Mesendoderm (in vitro differentiated cells): ENCODE results near the gene TCF7L1.

ENCODE experiments used
- DNase-seq: peaks from one replicate; pipeline ENCODE4 v3.0.0; 2013
- H2AK5ac ChIP-seq: 2 replicates; pipeline ENCODE4 v1.6.1; 2013; ENCODE audit warnings: low read length, inconsistent platforms
- H2BK120ac ChIP-seq: 2 replicates; pipeline ENCODE4 v1.6.1; 2013; ENCODE audit warnings: low read depth, mild to moderate bottlenecking, low read length, moderate library complexity, mixed read lengths
- H2BK15ac ChIP-seq: replicated peaks from 2 replicates; pipeline ENCODE4 v1.6.1; 2013; ENCODE audit warnings: low read depth, mild to moderate bottlenecking, moderate library complexity
- H2BK5ac ChIP-seq: 2 replicates; pipeline ENCODE4 v1.6.1; 2013; ENCODE audit warnings: low read length, inconsistent platforms
- H3K18ac ChIP-seq: 2 replicates; pipeline ENCODE4 v1.6.1; 2013; ENCODE audit warnings: mild to moderate bottlenecking, low read length, mixed read lengths
- H3K23ac ChIP-seq: one replicate; pipeline ENCODE4 v1.6.1; 2013; ENCODE audit warnings: low read length
- H3K27ac ChIP-seq: 2 replicates; pipeline ENCODE4 v1.5.1; 2013; ENCODE audit warnings: low read depth, mild to moderate bottlenecking, inconsistent platforms, low read length, moderate library complexity
- H3K27me3 ChIP-seq: 2 replicates; pipeline ENCODE4 v1.6.1; 2013; ENCODE audit warnings: low read length, control low read depth, mild to moderate bottlenecking, inconsistent platforms; ENCODE audit not compliant: insufficient read depth, poor library complexity
- H3K36me3 ChIP-seq: 2 replicates; pipeline ENCODE4 v1.6.1; 2013; ENCODE audit warnings: low read length, inconsistent platforms; ENCODE audit not compliant: control insufficient read depth, insufficient read depth
- H3K4ac ChIP-seq: one replicate; pipeline ENCODE4 v1.6.1; 2013; ENCODE audit warnings: low read depth, mild to moderate bottlenecking, low read length, moderate library complexity
- H3K4me1 ChIP-seq: 2 replicates; pipeline ENCODE4 v1.6.1; 2013; ENCODE audit warnings: low read depth, low read length, inconsistent platforms; ENCODE audit not compliant: control insufficient read depth
- H3K4me2 ChIP-seq: 2 replicates; pipeline ENCODE4 v1.6.1; 2013; ENCODE audit warnings: low read length
- H3K4me3 ChIP-seq: 2 replicates; pipeline ENCODE4 v1.5.1; 2013; ENCODE audit warnings: mild to moderate bottlenecking, low read length
- H3K56ac ChIP-seq: one replicate; pipeline ENCODE4 v1.6.1; 2013; ENCODE audit warnings: low read length
- H3K79me1 ChIP-seq: 2 replicates; pipeline ENCODE4 v1.6.1; 2013; ENCODE audit warnings: low read length, inconsistent platforms
- H3K79me2 ChIP-seq: 2 replicates; pipeline ENCODE4 v1.6.1; 2013; ENCODE audit warnings: mild to moderate bottlenecking, low read length; ENCODE audit not compliant: control insufficient read depth, insufficient read depth
- H3K9ac ChIP-seq: 2 replicates; pipeline ENCODE4 v1.6.1; 2013; ENCODE audit warnings: low read length, inconsistent platforms
- H4K5ac ChIP-seq: one replicate; pipeline ENCODE4 v1.6.1; 2013; ENCODE audit warnings: low read length
- H4K8ac ChIP-seq: one replicate; pipeline ENCODE4 v1.6.1; 2013; ENCODE audit warnings: low read depth, mild to moderate bottlenecking, control low read depth, low read length, moderate library complexity
- WGBS: extraction: QIAGEN DNeasy Blood & Tissue Kit; methylation state at CpG from one replicate; pipeline ENCODE4 v1.1.7; 2013; ENCODE audit warnings: low lambda C conversion rate, missing lambda C conversion rate; ENCODE audit not compliant: insufficient coverage; ENCODE audit errors: extremely low coverage; 5-methylcytosine and 5-hydroxymethylcytosine counted together

The TCF7L1 gene

DNA sequence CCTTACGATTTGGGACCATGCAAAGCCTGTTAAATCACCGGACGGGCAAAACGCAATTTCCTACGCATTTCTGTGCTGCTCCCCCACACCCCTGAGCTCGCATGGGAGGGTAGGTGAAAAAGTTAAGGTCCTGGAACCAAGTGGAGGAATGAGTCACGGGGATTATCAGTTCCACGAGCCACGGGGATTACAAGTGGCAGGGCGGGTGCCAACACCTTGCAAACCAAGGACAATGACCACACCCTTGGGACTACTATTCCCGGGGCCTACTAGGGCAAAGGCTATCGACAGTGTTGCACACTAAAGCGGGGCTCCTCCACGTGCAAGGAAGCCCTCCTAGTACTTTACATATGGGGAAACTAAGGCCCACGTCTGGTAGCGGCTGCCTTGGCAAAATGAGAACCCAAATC lies 220.7 kb downstream of the TCF7L1 start:
- no peak overlapping the region for H3K27ac ChIP-seq
- H3K27me3 ChIP-seq: no peaks in the 10 kb centered on the region
- H3K36me3 ChIP-seq: peaks cover 1% of the 10 kb centered on the region
- H2BK15ac ChIP-seq: no peak overlapping the region
- H3K4ac ChIP-seq: no peak overlapping the region
- no peaks in the 10 kb centered on the region for H3K79me2 ChIP-seq
- peak overlapping the region; percentile 78 for H3K9ac ChIP-seq
- H3K23ac ChIP-seq: peak overlapping the region; percentile 68
- H2BK5ac ChIP-seq: peak overlapping the region; percentile 4
- peak overlapping the region; percentile 61 for H2AK5ac ChIP-seq
- H3K79me1 ChIP-seq: peaks cover 4% of the 10 kb centered on the region
- no peak overlapping the region for H2BK120ac ChIP-seq
- peak overlapping the region; percentile 72 for H3K4me2 ChIP-seq
- peak overlapping the region; percentile 89 for H3K56ac ChIP-seq
- no peak overlapping the region for H4K8ac ChIP-seq
- peak; percentile 9 for DNase-seq
- peak overlapping the region; percentile 60 for H3K4me3 ChIP-seq
- H3K4me1 ChIP-seq: peaks cover 6% of the 10 kb centered on the region
- no peak overlapping the region for H4K5ac ChIP-seq
- H3K18ac ChIP-seq: peak overlapping the region; percentile 20
- no CpG with 5 or more reads among the region's 16 CpGs for WGBS

DNA sequence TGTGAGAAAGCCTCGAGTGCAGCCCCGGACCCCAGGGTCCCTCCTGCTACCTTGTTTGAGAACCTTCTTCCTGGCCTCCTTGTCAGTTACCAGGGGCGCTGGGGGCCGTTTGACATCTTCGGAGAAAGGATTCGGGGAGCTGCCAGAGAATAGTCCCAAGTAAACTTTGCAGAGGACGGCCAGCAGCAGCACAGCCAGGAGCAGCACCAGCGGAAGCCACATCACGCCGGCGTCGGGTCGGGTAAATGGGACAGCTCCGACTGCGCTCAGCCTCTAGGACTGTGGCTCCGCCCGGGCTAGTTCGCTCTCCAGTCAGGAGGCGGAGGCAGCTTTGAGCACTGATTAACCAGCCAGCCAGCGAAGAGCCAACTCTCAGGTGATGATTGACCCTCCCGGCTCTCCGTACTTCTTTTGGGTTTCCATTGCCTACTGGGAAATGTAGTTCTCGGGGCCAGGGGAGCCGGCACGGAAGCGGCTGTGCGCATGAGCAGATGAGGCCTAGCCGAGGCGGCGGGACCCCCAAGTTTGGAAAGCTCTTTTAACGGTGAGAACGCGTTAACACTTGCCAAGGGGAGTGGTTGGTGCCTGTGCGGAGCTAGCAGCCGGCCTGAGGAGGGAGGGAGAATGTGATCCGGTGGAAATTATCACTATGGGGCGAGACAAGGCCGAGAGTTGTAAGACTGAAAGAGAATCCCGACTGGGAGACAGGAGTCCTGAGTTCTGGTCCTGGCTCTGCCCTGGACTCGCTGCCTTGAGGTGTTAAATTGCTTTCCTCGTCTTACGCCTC lies 221.3 kb downstream of the TCF7L1 start, which contains the start of the genes ELMOD3 and RETSAT:
TSS of gene ELMOD3 (plus strand) at position 484 of the 787 bp plus-strand sequence. CDS start 2,430 bp downstream, outside the sequence.
TSS of gene RETSAT (minus strand) at position 243 of the 787 bp plus-strand sequence. CDS start at position 222, 21 bp downstream.
- DNase-seq: peak; percentile 100
- H2BK5ac ChIP-seq: peak within 1 kb of the TSS; percentile 4
- no peaks in the 10 kb centered on the region for H3K27me3 ChIP-seq
- H3K18ac ChIP-seq: peak within 1 kb of the TSS; percentile 20
- no CpG with 5 or more reads among the region's 42 CpGs for WGBS
- peak within 1 kb of the TSS; percentile 61 for H2AK5ac ChIP-seq
- H3K9ac ChIP-seq: peak within 1 kb of the TSS; percentile 85
- H2BK120ac ChIP-seq: no peak within 1 kb of the TSS
- H3K27ac ChIP-seq: peak within 1 kb of the TSS; percentile 28
- H3K79me1 ChIP-seq: peaks cover 4% of the 10 kb centered on the region
- H3K36me3 ChIP-seq: peaks cover 1% of the 10 kb centered on the region
- peaks cover 6% of the 10 kb centered on the region for H3K4me1 ChIP-seq
- H3K79me2 ChIP-seq: no peaks in the 10 kb centered on the region
- peak within 1 kb of the TSS; percentile 87 for H3K4me3 ChIP-seq
- peak within 1 kb of the TSS; percentile 94 for H3K56ac ChIP-seq
- H3K4me2 ChIP-seq: peak within 1 kb of the TSS; percentile 79
- no peak within 1 kb of the TSS for H2BK15ac ChIP-seq
- H4K8ac ChIP-seq: no peak within 1 kb of the TSS
- no peak within 1 kb of the TSS for H4K5ac ChIP-seq
- peak within 1 kb of the TSS; percentile 68 for H3K23ac ChIP-seq
- peak within 1 kb of the TSS; percentile 73 for H3K4ac ChIP-seq

- Histone ChIP-seq H3K23ac (no peak overlapping the region), H2BK5ac (no peak overlapping the region), H3K36me3 (peaks cover 1% of the 10 kb centered on the region), H3K4me3 (peak overlapping the region; percentile 87), H3K9ac (peak overlapping the region; percentile 85), H3K4me1 (peaks cover 6% of the 10 kb centered on the region), H2BK15ac (no peak overlapping the region), H3K27ac (peak overlapping the region; percentile 1), H2BK120ac (no peak overlapping the region), H3K4ac (peak overlapping the region; percentile 73), H3K18ac (no peak overlapping the region), H2AK5ac (no peak overlapping the region), H4K8ac (no peak overlapping the region), H3K79me1 (peaks cover 4% of the 10 kb centered on the region), H4K5ac (no peak overlapping the region), H3K79me2 (no peaks in the 10 kb centered on the region), H3K27me3 (no peaks in the 10 kb centered on the region), H3K4me2 (peak overlapping the region; percentile 79), H3K56ac (peak overlapping the region; percentile 94)
- no CpG with 5 or more reads among the region's 10 CpGs for WGBS
- DNase-seq: peak; percentile 23
Measured at GRCh38 chr2:85355073-85355410, 221.8 kb downstream of the TCF7L1 start.

GRCh38 chr2:85355521-85355920 lies 222.3 kb downstream of the TCF7L1 start:
- Histone ChIP-seq H3K4ac (no peak overlapping the region), H3K23ac (no peak overlapping the region), H4K8ac (no peak overlapping the region), H3K79me1 (peaks cover 4% of the 10 kb centered on the region), H2BK120ac (no peak overlapping the region), H2BK5ac (no peak overlapping the region), H3K36me3 (peaks cover 1% of the 10 kb centered on the region), H4K5ac (no peak overlapping the region), H3K56ac (no peak overlapping the region), H3K9ac (no peak overlapping the region), H3K27me3 (no peaks in the 10 kb centered on the region), H3K18ac (no peak overlapping the region), H2BK15ac (no peak overlapping the region), H2AK5ac (no peak overlapping the region), H3K27ac (no peak overlapping the region), H3K4me1 (peaks cover 6% of the 10 kb centered on the region), H3K4me2 (no peak overlapping the region), H3K4me3 (no peak overlapping the region), H3K79me2 (no peaks in the 10 kb centered on the region)
- no CpG with 5 or more reads among the region's 3 CpGs for WGBS
- no peak for DNase-seq

DNA sequence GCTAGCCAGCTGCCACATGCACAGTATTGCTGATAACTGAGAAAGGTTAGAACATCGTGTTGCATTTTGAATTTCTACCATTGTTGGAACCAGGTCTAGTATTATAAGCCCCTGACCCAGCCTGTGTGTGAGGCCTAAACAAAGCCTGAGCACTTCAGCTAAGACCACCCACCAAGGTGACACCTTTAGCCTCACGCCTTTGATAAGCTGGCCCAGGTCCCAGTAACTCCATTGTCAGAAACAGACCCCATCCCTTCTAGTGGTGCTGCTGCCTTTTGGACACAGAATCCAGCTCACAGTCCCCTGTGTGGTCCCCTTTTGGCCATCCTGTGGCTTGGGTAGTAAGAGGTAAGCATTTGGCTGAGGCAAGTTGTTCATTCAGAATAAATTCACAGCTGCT lies 223.0 kb downstream of the TCF7L1 start:
- H3K9ac ChIP-seq: no peak overlapping the region
- H2AK5ac ChIP-seq: no peak overlapping the region
- H3K4me3 ChIP-seq: no peak overlapping the region
- no peak overlapping the region for H3K4ac ChIP-seq
- H3K4me1 ChIP-seq: peaks cover 6% of the 10 kb centered on the region
- H3K36me3 ChIP-seq: no peaks in the 10 kb centered on the region
- H2BK5ac ChIP-seq: no peak overlapping the region
- no peak overlapping the region for H3K18ac ChIP-seq
- H3K27me3 ChIP-seq: no peaks in the 10 kb centered on the region
- no peak overlapping the region for H3K56ac ChIP-seq
- H3K23ac ChIP-seq: no peak overlapping the region
- no peak overlapping the region for H4K8ac ChIP-seq
- no peak overlapping the region for H2BK120ac ChIP-seq
- H3K27ac ChIP-seq: no peak overlapping the region
- H3K79me1 ChIP-seq: peaks cover 4% of the 10 kb centered on the region
- WGBS: no CpG with 5 or more reads among the region's 2 CpGs
- peak; percentile 83 for DNase-seq
- no peak overlapping the region for H3K4me2 ChIP-seq
- no peaks in the 10 kb centered on the region for H3K79me2 ChIP-seq
- H2BK15ac ChIP-seq: no peak overlapping the region
- H4K5ac ChIP-seq: no peak overlapping the region
